Measurements from ENCODE around the gene PRUNE2.

PRUNE2 gene

DNA sequence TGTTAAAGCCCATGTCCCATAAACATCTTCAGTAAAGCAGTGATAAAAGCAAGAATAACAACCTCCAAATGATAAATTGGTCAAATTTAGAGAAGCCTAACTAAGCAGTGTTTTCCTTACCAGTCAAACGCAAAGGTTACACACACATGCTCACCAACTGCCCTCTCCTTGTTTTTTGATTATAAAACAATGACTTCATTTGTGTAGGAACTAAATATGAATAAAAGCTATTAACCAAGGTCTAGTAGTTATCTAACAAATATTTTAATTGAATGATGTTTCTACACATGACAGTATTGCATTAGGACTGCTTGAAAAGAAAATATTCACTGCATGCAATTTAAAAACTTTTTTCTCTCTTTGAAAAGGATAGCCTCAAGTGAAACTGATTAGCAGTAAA is 105.0 kb downstream of the PRUNE2 start:
- TF ChIP-seq, protein P1, sequence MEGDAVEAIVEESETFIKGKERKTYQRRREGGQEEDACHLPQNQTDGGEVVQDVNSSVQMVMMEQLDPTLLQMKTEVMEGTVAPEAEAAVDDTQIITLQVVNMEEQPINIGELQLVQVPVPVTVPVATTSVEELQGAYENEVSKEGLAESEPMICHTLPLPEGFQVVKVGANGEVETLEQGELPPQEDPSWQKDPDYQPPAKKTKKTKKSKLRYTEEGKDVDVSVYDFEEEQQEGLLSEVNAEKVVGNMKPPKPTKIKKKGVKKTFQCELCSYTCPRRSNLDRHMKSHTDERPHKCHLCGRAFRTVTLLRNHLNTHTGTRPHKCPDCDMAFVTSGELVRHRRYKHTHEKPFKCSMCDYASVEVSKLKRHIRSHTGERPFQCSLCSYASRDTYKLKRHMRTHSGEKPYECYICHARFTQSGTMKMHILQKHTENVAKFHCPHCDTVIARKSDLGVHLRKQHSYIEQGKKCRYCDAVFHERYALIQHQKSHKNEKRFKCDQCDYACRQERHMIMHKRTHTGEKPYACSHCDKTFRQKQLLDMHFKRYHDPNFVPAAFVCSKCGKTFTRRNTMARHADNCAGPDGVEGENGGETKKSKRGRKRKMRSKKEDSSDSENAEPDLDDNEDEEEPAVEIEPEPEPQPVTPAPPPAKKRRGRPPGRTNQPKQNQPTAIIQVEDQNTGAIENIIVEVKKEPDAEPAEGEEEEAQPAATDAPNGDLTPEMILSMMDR (IDR thresholded peaks at IDR 0.05; ENCODE audit: control insufficient read depth, insufficient read depth, low read depth, low read length, missing control alignments): no peak
- DNase-seq (ENCODE audit: low read depth): no peak
- no peak overlapping the region for H3K4me3 ChIP-seq (ENCODE audit: control insufficient read depth, low read depth, low read length)

DNA sequence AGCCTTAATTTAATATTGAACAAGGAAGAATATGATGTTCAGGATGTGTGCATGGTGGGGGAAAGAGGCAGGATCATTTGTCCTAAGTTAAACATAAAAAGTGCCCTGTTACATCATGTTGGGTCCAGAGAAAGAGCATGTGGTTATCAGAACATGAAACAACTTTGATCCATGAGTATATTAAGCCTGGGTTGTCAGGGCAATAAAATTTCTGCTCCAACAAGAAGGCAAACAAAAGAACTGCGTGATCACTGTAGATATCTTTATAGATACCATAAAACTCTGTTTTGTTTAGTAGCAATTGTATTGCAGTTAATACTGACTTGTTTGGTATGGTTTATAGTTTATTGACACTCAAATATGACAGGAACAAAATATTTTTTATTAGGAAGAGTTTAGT is 106.4 kb downstream of the PRUNE2 start:
- TF ChIP-seq, protein P1 (IDR thresholded peaks at IDR 0.05; ENCODE audit: control insufficient read depth, insufficient read depth, low read depth, low read length, missing control alignments): no peak
- no peak for DNase-seq (ENCODE audit: low read depth)
- H3K4me3 ChIP-seq (ENCODE audit: control insufficient read depth, low read depth, low read length): no peak overlapping the region

DNA sequence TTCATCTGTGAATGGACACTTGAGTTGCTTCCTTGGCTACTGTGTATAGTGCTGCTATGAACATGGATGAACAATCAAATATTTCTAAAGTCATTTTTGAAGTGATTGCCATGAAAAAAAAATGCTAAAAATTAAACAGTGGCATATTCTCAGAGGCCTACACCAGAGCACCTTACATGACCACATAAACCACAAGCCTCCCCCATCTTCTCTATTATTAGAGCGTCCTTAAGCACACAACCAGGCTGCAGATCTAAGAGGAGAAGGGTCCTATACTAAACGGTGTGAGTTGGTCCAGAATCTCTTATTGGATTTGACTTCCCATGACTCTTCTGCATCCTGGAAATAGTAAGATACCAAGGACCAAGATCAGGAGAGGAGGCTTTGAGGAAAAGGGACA is 107.4 kb downstream of the PRUNE2 start:
- TF ChIP-seq, protein P1 (IDR thresholded peaks at IDR 0.05; ENCODE audit: control insufficient read depth, insufficient read depth, low read depth, low read length, missing control alignments): no peak
- DNase-seq (ENCODE audit: low read depth): no peak
- no peak overlapping the region for H3K4me3 ChIP-seq (ENCODE audit: control insufficient read depth, low read depth, low read length)

DNA sequence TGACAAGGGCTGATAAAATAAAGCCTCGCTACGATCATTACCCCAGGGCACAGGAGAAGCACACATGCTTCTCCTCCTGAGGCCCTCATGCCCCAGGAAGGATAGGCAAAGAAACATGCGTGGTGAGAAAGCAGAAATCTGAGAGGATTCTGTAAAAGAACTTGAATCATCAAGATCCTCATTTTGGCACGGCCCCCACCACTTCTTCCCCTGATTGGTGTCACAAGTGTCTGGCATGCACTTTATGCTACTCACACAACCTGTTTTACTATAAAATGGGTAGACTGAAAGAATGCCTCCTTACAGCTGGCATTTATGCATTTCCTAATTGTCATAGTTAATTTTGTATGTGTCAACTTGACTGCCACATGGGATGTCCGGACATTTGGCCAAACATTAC is 109.6 kb downstream of the PRUNE2 start:
- no peak overlapping the region for H3K4me3 ChIP-seq (ENCODE audit: control insufficient read depth, low read depth, low read length)
- TF ChIP-seq, protein P1 (IDR thresholded peaks at IDR 0.05; ENCODE audit: control insufficient read depth, insufficient read depth, low read depth, low read length, missing control alignments): no peak
- DNase-seq (ENCODE audit: low read depth): no peak

DNA sequence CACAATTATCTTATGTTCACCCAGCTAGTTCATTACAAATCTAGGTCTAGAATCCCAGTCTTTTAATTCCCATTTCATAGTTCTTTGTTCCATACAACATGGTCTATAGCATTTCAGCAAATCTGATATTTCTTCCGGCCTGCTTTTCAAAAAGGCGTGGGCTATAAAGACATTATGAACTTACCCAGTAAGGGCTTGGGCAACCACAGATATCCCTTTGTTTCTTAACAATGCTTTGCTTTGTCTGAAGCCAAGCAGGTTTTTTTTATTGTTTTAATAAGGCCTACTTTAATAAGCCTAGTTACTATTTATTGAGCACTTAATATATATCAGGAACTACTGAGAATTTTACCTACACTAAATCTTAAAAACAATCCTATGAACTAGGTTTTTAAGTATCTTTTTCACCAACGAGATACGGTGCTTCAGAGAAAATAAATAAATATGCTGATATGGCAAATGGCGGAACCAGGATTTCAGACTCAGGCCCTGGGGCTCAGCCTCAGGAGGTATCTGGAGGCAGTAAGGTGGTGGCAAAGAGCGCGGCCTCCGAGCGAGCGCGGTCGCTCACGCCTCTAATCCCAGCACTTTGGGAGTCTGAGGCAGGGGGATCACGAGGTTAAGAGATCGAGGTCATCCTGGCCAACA is 112.0 kb downstream of the PRUNE2 start:
- TF ChIP-seq, protein P1 (IDR thresholded peaks at IDR 0.05; ENCODE audit: control insufficient read depth, insufficient read depth, low read depth, low read length, missing control alignments): no peak
- DNase-seq (ENCODE audit: low read depth): no peak
- no peak overlapping the region for H3K4me3 ChIP-seq (ENCODE audit: control insufficient read depth, low read depth, low read length)

DNA sequence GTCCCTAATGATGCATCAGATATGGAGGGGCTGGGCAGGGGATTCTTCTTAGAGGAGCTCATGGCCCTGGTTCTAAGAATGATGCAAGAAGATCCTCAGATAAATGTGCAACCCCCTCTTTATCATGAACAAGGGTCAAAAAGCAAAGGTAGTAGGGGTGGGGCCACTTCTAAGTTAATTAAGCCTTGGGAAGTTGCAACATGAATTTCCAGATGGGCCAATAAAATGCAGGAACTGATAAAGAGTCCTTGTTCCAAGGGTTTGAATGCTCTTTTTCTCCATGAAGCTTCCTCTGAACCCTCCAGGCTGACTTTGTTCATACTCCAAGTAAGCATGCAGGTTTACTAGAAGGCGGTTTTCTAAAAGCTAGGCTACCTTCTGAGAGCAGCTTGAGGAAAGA is 116.1 kb downstream of the PRUNE2 start:
- no peak for DNase-seq (ENCODE audit: low read depth)
- TF ChIP-seq, protein P1 (IDR thresholded peaks at IDR 0.05; ENCODE audit: control insufficient read depth, insufficient read depth, low read depth, low read length, missing control alignments): no peak
- H3K4me3 ChIP-seq (ENCODE audit: control insufficient read depth, low read depth, low read length): no peak overlapping the region
